ENCODE results near the gene OR11H6.
"Not testable (repeated sequence)": the region's sequence is repeated elsewhere in the genome, so short reads cannot be mapped to it uniquely, and the experiment has no call there.

The OR11H6 gene

GRCh38 chr14:20264361-20264760 is 40.9 kb downstream of the OR11H6 start:
- DNase-seq = not testable (repeated sequence)

- no peak for DNase-seq
Observed at GRCh38 chr14:20274062-20274461, 50.6 kb downstream of the OR11H6 start.

All from central memory CD4-positive, alpha-beta T cell (primary cell).